ENCODE data around the gene GPATCH11.

GPATCH11 gene

GRCh38 chr2:37096568-37096967, 12.2 kb downstream of the GPATCH11 start:
- Histone ChIP-seq H3K9ac (ENCODE audit: low read length) (no peak overlapping the region), H3K27me3 (ENCODE audit: insufficient read depth, low read length) (no peaks in the 10 kb centered on the region), H3K4me1 (ENCODE audit: insufficient read depth, low read length, severe bottlenecking) (peaks cover 6% of the 10 kb centered on the region), H2AFZ (ENCODE audit: low read length) (no peak overlapping the region), H3K9me3 (ENCODE audit: low read length) (no peaks in the 10 kb centered on the region), H3K9me2 (ENCODE audit: low read depth, low read length) (no peaks in the 10 kb centered on the region), H3K27ac (ENCODE audit: low read depth, low read length, poor library complexity, severe bottlenecking) (no peak overlapping the region), H3K36me3 (ENCODE audit: insufficient read depth, low read length) (peaks cover 68% of the 10 kb centered on the region), H4K20me1 (ENCODE audit: insufficient read depth, low read length) (no peaks in the 10 kb centered on the region), H3F3A (ENCODE audit: insufficient read depth, low read length) (no peaks in the 10 kb centered on the region), H3K4me2 (ENCODE audit: low read length) (no peak overlapping the region), H3K79me2 (ENCODE audit: insufficient read depth, low read length) (no peaks in the 10 kb centered on the region), H3K4me3 (ENCODE audit: low read depth, low read length, poor library complexity, severe bottlenecking) (no peak overlapping the region)
- no peak for TF ChIP-seq CTCF (IDR thresholded peaks at IDR 0.05; ENCODE audit: low read length)
- no peak for TF ChIP-seq EZH2 (IDR thresholded peaks at IDR 0.05; ENCODE audit: borderline replicate concordance, low read length)

- H3K9me2 ChIP-seq (ENCODE audit: low read depth, low read length) = no peaks in the 10 kb centered on the region
- no peak overlapping the region for H3K9ac ChIP-seq (ENCODE audit: low read length)
- TF ChIP-seq CTCF (IDR thresholded peaks at IDR 0.05; ENCODE audit: low read length) (no peak), EZH2 (IDR thresholded peaks at IDR 0.05; ENCODE audit: borderline replicate concordance, low read length) (no peak)
- no peak overlapping the region for H2AFZ ChIP-seq (ENCODE audit: low read length)
- H4K20me1 ChIP-seq (ENCODE audit: insufficient read depth, low read length) = no peaks in the 10 kb centered on the region
- H3K9me3 ChIP-seq (ENCODE audit: low read length) = no peaks in the 10 kb centered on the region
- peaks cover 56% of the 10 kb centered on the region for H3K36me3 ChIP-seq (ENCODE audit: insufficient read depth, low read length)
- H3F3A ChIP-seq (ENCODE audit: insufficient read depth, low read length) = no peaks in the 10 kb centered on the region
- H3K4me2 ChIP-seq (ENCODE audit: low read length) = no peak overlapping the region
- H3K4me1 ChIP-seq (ENCODE audit: insufficient read depth, low read length, severe bottlenecking) = no peaks in the 10 kb centered on the region
- no peaks in the 10 kb centered on the region for H3K79me2 ChIP-seq (ENCODE audit: insufficient read depth, low read length)
- H3K27me3 ChIP-seq (ENCODE audit: insufficient read depth, low read length) = no peaks in the 10 kb centered on the region
- no peak overlapping the region for H3K4me3 ChIP-seq (ENCODE audit: low read depth, low read length, poor library complexity, severe bottlenecking)
- H3K27ac ChIP-seq (ENCODE audit: low read depth, low read length, poor library complexity, severe bottlenecking) = no peak overlapping the region
These were observed 14.2 kb downstream of the GPATCH11 start for GRCh38 chr2:37098416-37099118.

GRCh38 chr2:37100054-37100453, 15.7 kb downstream of the GPATCH11 start:
- TF ChIP-seq CTCF (IDR thresholded peaks at IDR 0.05; ENCODE audit: low read length) (no peak), EZH2 (IDR thresholded peaks at IDR 0.05; ENCODE audit: borderline replicate concordance, low read length) (no peak)
- no peak overlapping the region for H3K4me3 ChIP-seq (ENCODE audit: low read depth, low read length, poor library complexity, severe bottlenecking)
- no peaks in the 10 kb centered on the region for H4K20me1 ChIP-seq (ENCODE audit: insufficient read depth, low read length)
- no peaks in the 10 kb centered on the region for H3K9me2 ChIP-seq (ENCODE audit: low read depth, low read length)
- H3K27ac ChIP-seq (ENCODE audit: low read depth, low read length, poor library complexity, severe bottlenecking) = no peak overlapping the region
- no peaks in the 10 kb centered on the region for H3K27me3 ChIP-seq (ENCODE audit: insufficient read depth, low read length)
- no peak overlapping the region for H3K9ac ChIP-seq (ENCODE audit: low read length)
- no peak overlapping the region for H3K4me2 ChIP-seq (ENCODE audit: low read length)
- no peaks in the 10 kb centered on the region for H3K9me3 ChIP-seq (ENCODE audit: low read length)
- H3K4me1 ChIP-seq (ENCODE audit: insufficient read depth, low read length, severe bottlenecking) = no peaks in the 10 kb centered on the region
- H3K79me2 ChIP-seq (ENCODE audit: insufficient read depth, low read length) = no peaks in the 10 kb centered on the region
- peaks cover 41% of the 10 kb centered on the region for H3K36me3 ChIP-seq (ENCODE audit: insufficient read depth, low read length)
- no peaks in the 10 kb centered on the region for H3F3A ChIP-seq (ENCODE audit: insufficient read depth, low read length)
- no peak overlapping the region for H2AFZ ChIP-seq (ENCODE audit: low read length)

Data from OCI-LY1 (cell line).